ENCODE measurements around the gene OR52B4.
"Not testable (repeated sequence)": the region's sequence is repeated elsewhere in the genome, so short reads cannot be mapped to it uniquely, and the experiment has no call there.

OR52B4 gene

GRCh38 chr11:4368286-4368685 lies at the start of gene OR52B4:
OR52B4 (minus strand) TSS chr11:4368386; CDS start chr11:4368295, 91 bp downstream.
- DNase-seq (ENCODE audit: low spot score), result no peak

GRCh38 chr11:4416816-4417215 lies 48.6 kb upstream of the OR52B4 start:
- DNase-seq (ENCODE audit: low spot score), result no peak

- DNase-seq (ENCODE audit: low spot score), result no peak
These were observed 48.1 kb upstream of the OR52B4 start for GRCh38 chr11:4416306-4416705.

GRCh38 chr11:4406206-4406605 lies 38.0 kb upstream of the OR52B4 start:
- not testable (repeated sequence) for DNase-seq (ENCODE audit: low spot score)

- no peak for DNase-seq (ENCODE audit: low spot score)
These were observed 25.7 kb upstream of the OR52B4 start for GRCh38 chr11:4393858-4394223.

- no peak for DNase-seq (ENCODE audit: low spot score)
These were observed 25.1 kb upstream of the OR52B4 start, which contains the start of gene TRIM21 for GRCh38 chr11:4393209-4393857. TRIM21 (minus strand) TSS chr11:4393702; CDS start chr11:4390409, 3,293 bp downstream.

GRCh38 chr11:4388221-4388620 lies 20.0 kb upstream of the OR52B4 start:
- no peak for DNase-seq (ENCODE audit: low spot score)

GRCh38 chr11:4385978-4386740 lies 18.0 kb upstream of the OR52B4 start:
- DNase-seq (ENCODE audit: low spot score), result no peak

- DNase-seq (ENCODE audit: low spot score), result no peak
These were observed 13.7 kb upstream of the OR52B4 start for GRCh38 chr11:4381901-4382300.

GRCh38 chr11:4375431-4376140 lies 7.4 kb upstream of the OR52B4 start:
- no peak for DNase-seq (ENCODE audit: low spot score)

- no peak for DNase-seq (ENCODE audit: low spot score)
These were observed 2.0 kb upstream of the OR52B4 start for GRCh38 chr11:4370166-4370565.

GRCh38 chr11:4348142-4348541 lies 20.0 kb downstream of the OR52B4 start:
- DNase-seq (ENCODE audit: low spot score), result not testable (repeated sequence)

- not testable (repeated sequence) for DNase-seq (ENCODE audit: low spot score)
These were observed 22.8 kb downstream of the OR52B4 start for GRCh38 chr11:4345366-4345765.

GRCh38 chr11:4334356-4334755 lies 33.8 kb downstream of the OR52B4 start:
- DNase-seq (ENCODE audit: low spot score), result not testable (repeated sequence)

All from D341Med (cell line).